Measurements from ENCODE around the gene PLSCR4.
"Not testable (repeated sequence)": the region's sequence is repeated elsewhere in the genome, so short reads cannot be mapped to it uniquely, and the experiment has no call there.

- not testable (repeated sequence) for TF ChIP-seq FOXP1 (CRISPR knock-in tag; IDR thresholded peaks at IDR 0.05); NFYB (IDR thresholded peaks at IDR 0.05; ENCODE audit: extremely low read depth, insufficient read length); HIVEP1 (CRISPR knock-in tag; IDR thresholded peaks at IDR 0.05); KDM4B (IDR thresholded peaks at IDR 0.05; ENCODE audit: borderline replicate concordance in 2 of 2, low read depth in 1 of 2); ZNF175 (CRISPR knock-in tag; IDR thresholded peaks at IDR 0.05; ENCODE audit: low read depth); MXI1 (IDR thresholded peaks at IDR 0.05; ENCODE audit: low read depth, low read length); YY1 (IDR thresholded peaks at IDR 0.05; ENCODE audit: borderline replicate concordance in 1 of 3, control insufficient read depth in 1 of 3, extremely low read depth in 1 of 3, insufficient read depth in 3 of 3, insufficient read length in 1 of 3, insufficient replicate concordance in 2 of 3, low read depth in 1 of 3, low read length in 2 of 3)
- TF ChIP-seq, protein P1, sequence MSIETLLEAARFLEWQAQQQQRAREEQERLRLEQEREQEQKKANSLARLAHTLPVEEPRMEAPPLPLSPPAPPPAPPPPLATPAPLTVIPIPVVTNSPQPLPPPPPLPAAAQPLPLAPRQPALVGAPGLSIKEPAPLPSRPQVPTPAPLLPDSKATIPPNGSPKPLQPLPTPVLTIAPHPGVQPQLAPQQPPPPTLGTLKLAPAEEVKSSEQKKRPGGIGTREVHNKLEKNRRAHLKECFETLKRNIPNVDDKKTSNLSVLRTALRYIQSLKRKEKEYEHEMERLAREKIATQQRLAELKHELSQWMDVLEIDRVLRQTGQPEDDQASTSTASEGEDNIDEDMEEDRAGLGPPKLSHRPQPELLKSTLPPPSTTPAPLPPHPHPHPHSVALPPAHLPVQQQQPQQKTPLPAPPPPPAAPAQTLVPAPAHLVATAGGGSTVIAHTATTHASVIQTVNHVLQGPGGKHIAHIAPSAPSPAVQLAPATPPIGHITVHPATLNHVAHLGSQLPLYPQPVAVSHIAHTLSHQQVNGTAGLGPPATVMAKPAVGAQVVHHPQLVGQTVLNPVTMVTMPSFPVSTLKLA (conservative IDR thresholded peaks at IDR 0.05): not testable (repeated sequence)
Measured at GRCh38 chr3:146225458-146225857, 25.4 kb downstream of the PLSCR4 start.
